Lower leg skin (tissue), 4 donors: ENCODE results near the gene RPTOR. TPM values are rescaled to one million over a fixed set of nuclear protein-coding genes. Genes with fewer than 3 reads are reported as not detected.

Experiments
- DNase-seq, 2 donors: peaks; one replicate each; pipeline ENCODE4 v3.0.0-alpha.2; 2019; ENCODE audit warnings: low spot score in 2 of 2
- H3K4me3 ChIP-seq: fragments of 200-600 bp; sonication (generic); 2 replicates; pipeline ENCODE4 v1.5.1; 2017; ENCODE audit warnings: mild to moderate bottlenecking, low read depth; ENCODE audit not compliant: poor library complexity, severe bottlenecking
- POLR2A ChIP-seq, 2 donors: fragments of 450-650 bp; IDR thresholded peaks; one replicate each; pipeline ENCODE4 v1.6.1; 2016 to 2017; ENCODE audit warnings: antibody characterized with exemption in 2 of 2, mild to moderate bottlenecking in 1 of 2, moderate library complexity in 1 of 2
- WGBS, 2 donors: methylation state at CpG; one replicate each; pipeline ENCODE4 v1.1.5; 2018; 5-methylcytosine and 5-hydroxymethylcytosine counted together
- intact Hi-C: fragments of 100-400 bp; cut with DNase I; formaldehyde crosslinking; loops from one replicate; pipeline ENCODE4 v1.15.0; 2023; ENCODE audit warnings: low total_unique reads
- total RNA-seq, 4 donors: library from RNA; depleted of rRNA; stranded (reverse); fragments of >200 nt; gene quantifications; one replicate each; pipeline ENCODE4 v1.1.0, GENCODE V29; 2016
- TF ChIP-seq, protein P1 (sequence below), 3 donors: fragments of 450-650 bp; IDR thresholded peaks; one replicate each; pipeline ENCODE4 v1.5.1; 2016; ENCODE audit warnings: antibody characterized with exemption in 3 of 3, mild to moderate bottlenecking in 3 of 3, moderate library complexity in 2 of 3

The RPTOR gene
- total RNA-seq, 4 donors from 2014 or later: 30.7 to 68.2 (median 39.8) TPM

DNA sequence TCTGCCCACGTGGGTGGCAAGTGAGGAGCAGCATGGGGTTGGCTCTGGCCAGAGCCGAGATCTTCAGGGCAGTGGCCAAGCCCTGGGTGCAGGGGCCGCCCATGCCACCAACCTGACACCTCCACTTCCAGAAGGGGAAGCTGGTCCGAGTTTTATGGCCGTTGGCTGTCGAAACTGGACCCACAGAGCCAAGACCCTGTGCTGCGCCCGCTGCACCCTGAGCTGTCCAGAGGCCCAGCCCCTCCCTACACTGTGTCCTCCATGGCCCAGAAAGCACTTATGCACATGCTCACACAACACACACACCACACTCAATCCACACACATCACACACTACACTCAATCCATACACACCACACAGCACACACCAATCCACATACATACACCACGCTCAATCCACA is 33.9 kb upstream of the RPTOR start:
- 83 to 84% methylated on average over 9 of the region's 9 CpGs for WGBS, 2 donors
- intact Hi-C loops: no loop called here
- no peak for DNase-seq
- TF ChIP-seq, protein P1, sequence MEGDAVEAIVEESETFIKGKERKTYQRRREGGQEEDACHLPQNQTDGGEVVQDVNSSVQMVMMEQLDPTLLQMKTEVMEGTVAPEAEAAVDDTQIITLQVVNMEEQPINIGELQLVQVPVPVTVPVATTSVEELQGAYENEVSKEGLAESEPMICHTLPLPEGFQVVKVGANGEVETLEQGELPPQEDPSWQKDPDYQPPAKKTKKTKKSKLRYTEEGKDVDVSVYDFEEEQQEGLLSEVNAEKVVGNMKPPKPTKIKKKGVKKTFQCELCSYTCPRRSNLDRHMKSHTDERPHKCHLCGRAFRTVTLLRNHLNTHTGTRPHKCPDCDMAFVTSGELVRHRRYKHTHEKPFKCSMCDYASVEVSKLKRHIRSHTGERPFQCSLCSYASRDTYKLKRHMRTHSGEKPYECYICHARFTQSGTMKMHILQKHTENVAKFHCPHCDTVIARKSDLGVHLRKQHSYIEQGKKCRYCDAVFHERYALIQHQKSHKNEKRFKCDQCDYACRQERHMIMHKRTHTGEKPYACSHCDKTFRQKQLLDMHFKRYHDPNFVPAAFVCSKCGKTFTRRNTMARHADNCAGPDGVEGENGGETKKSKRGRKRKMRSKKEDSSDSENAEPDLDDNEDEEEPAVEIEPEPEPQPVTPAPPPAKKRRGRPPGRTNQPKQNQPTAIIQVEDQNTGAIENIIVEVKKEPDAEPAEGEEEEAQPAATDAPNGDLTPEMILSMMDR (IDR thresholded peaks at IDR 0.05): no peak
- TF ChIP-seq POLR2A (IDR thresholded peaks at IDR 0.05): no peak
- no peak overlapping the region for H3K4me3 ChIP-seq

DNA sequence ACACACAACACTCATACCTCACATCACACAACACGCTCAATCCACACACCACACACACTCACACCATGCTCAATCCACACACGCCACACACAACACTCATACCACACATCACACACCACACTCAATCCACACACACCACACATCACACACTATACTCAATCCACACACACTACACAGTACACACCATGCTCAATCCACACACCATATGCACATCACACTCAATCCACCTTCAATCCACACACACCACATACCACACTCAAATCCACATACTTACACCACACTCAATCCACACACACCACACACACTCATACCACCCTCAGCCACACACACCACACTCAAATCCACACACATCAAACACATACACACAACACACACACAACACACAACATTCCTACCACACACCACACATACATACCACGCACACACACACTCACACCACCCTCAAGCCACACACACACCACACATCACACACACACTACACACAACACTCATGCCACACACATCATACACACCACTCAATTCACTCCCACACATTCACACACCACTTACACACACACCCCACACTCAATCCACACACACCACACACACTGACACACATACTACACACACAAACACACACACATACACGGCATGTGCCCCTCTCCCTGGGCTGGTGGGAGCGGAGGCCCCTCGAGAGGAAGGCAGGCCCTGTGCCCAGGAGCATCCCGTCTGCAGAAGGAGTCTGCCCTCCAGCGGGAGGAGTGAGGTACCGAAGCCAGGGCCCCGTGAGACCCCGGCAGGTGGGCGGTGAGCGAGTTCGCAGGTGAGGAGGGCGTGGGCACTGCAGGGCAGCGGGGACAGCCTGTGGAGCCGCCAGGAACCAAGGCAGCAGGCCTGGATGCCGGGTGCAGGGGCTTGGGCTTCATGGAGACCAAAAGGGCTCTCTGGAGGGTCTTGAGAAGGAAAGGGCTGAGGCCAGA is 33.1 kb upstream of the RPTOR start:
- no peak for DNase-seq
- no peak for TF ChIP-seq POLR2A (IDR thresholded peaks at IDR 0.05)
- TF ChIP-seq, protein P1 (IDR thresholded peaks at IDR 0.05): no peak
- 64% methylated on average over 18 of the region's 18 CpGs for WGBS, 2 donors
- H3K4me3 ChIP-seq: no peak overlapping the region
- intact Hi-C loops: no loop called here

DNA sequence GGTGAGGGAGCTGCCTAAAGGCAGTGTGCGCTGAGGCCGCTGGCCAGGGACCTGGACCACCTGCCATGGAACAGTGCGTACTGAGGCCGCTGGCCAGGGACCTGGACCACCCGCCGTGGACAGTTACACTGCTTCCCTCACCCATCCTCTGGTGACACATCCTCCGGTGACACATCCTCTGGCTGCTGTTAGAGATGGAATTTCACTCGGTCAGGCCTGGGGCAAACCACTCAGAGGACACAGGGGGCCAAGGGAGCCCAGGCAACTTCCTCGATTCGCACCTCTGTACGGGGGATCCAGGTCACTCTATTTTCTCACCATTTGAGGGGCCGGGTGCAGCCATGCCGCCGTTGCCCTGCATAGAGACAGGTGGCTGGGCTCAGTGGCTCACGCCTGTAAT is 32.4 kb upstream of the RPTOR start:
- intact Hi-C loops: no loop called here
- TF ChIP-seq, protein P1 (IDR thresholded peaks at IDR 0.05): no peak
- no peak for TF ChIP-seq POLR2A (IDR thresholded peaks at IDR 0.05)
- WGBS, 2 donors: 81 to 87% methylated on average over 15 of the region's 15 CpGs
- no peak overlapping the region for H3K4me3 ChIP-seq
- no peak for DNase-seq

DNA sequence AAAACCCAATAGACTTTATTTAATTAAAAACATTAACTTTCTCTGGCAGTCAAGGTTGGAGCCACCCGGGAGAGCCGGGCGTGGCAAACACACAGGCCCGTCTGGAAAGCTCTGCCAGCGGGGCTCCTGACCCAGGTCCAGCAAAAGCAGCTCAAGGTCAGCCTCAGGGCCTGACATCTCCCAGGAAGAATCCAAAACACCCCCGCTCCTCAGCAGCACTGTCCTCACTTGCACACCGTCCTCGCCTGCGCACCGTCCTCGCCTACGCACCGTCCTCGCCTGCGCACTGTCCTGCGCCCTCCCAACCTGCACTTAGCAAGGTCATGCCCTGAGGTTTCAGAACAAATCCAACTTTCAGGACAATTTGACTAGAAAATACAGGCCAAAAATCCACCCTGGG is 31.4 kb upstream of the RPTOR start:
- WGBS, 2 donors: 70 to 74% methylated on average over 16 of the region's 16 CpGs
- TF ChIP-seq, protein P1 (IDR thresholded peaks at IDR 0.05): no peak
- no peak overlapping the region for H3K4me3 ChIP-seq
- intact Hi-C loops: no loop called here
- DNase-seq: no peak

DNA sequence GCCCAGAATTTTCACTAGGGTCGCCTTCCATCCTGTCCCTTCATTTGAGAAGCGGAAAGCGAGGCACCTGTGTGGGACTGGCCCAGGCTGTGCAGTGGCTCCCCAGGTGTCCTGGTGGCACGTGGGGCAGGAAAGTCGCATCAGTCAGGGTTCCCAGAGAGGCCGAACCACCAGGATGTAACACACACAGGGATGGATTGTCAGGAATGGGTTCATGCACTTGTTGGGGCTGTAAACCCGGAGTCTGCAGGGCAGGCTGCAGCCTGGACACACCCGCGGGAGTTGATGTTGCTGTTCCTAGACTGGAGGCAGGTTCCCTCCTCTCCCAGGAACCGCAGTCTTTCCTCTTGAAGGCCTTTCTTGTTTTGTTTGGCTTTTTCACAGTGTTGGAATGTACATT is 30.7 kb upstream of the RPTOR start:
- no peak overlapping the region for H3K4me3 ChIP-seq
- no peak for DNase-seq
- intact Hi-C loops: no loop called here
- WGBS, 2 donors: 56 to 64% methylated on average over 10 of the region's 10 CpGs
- TF ChIP-seq POLR2A (IDR thresholded peaks at IDR 0.05): no peak
- TF ChIP-seq, protein P1 (IDR thresholded peaks at IDR 0.05): no peak
